NCI-H748 treated with DMSO at 0.1 percent for 48 hours (cell line): ENCODE measurements around the gene MRPL12.
"Not testable (repeated sequence)": the region's sequence is repeated elsewhere in the genome, so short reads cannot be mapped to it uniquely, and the experiment has no call there.

Experiments used
- DNase-seq: peaks from one replicate; lab custom pipeline; 2025; lab: John Stamatoyannopoulos, UW

Gene MRPL12

DNA sequence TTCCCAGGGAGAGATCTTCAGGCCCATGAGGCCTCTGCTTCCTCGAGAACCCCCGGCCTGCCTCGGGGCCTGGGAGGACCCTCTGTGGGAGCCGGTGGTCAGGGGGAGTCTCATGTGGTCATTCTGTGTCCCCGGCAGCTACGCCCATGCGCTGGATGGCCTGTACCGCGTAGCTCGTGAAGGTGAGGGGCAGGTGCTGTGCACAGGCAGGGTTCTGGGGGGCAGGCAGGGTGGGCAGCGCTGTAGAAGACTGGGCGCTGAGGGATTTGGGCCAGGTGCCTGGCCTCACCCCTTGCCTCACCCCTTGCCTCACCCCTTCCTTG, 13.5 kb downstream of the MRPL12 start:
- DNase-seq, result no peak

DNA sequence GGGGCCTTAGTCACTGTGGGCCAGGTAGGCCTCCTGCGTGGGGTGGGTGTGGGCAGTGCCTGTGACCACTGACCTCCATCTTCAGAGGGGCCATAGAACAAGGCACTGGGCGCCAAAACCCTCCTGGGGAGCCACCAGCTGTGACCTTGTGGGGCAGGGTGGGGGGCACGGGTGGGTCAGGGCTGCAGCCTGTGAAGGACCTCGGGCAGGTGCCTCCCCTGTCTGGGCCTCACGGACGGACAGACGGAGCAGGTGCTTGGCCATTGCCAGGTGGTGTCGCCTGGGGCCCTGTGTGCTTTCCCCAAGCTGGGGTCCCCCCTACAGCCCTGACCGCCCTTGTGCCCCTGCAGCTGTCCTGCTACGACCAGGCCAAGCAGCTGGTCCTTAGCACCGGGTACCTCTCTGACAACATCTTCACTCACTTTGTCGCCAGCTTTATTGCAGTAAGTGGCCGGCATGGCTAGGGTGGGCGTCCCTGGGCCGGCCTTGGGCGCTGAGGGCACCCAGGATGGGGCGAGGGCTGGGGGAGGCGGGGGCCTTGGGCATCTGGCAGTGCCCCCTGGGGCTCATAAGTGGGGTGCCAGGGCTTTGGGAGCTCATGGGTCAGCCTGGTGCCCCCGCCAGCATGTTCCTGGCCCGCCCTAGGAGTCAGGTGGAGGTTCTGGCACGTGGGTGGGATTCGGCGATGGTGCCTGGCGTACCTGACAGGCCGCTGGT, 14.0 kb downstream of the MRPL12 start:
- no peak for DNase-seq

DNA sequence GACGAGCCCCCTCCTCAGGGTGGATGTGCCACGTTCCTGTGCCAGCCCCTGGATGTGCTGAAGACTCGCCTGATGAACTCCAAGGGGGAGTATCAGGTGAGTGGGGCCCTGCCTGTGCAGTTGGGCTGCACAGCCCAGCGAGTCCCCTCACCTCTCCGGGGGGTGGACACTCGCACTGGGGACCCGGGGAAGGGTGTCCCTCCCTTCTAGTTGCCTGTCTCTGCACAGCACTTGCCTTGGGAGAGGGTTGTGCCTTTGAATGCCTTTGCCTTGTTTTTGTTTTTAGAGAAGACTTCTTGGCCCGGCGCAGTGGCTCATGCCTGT, 14.6 kb downstream of the MRPL12 start:
- no peak for DNase-seq

DNA sequence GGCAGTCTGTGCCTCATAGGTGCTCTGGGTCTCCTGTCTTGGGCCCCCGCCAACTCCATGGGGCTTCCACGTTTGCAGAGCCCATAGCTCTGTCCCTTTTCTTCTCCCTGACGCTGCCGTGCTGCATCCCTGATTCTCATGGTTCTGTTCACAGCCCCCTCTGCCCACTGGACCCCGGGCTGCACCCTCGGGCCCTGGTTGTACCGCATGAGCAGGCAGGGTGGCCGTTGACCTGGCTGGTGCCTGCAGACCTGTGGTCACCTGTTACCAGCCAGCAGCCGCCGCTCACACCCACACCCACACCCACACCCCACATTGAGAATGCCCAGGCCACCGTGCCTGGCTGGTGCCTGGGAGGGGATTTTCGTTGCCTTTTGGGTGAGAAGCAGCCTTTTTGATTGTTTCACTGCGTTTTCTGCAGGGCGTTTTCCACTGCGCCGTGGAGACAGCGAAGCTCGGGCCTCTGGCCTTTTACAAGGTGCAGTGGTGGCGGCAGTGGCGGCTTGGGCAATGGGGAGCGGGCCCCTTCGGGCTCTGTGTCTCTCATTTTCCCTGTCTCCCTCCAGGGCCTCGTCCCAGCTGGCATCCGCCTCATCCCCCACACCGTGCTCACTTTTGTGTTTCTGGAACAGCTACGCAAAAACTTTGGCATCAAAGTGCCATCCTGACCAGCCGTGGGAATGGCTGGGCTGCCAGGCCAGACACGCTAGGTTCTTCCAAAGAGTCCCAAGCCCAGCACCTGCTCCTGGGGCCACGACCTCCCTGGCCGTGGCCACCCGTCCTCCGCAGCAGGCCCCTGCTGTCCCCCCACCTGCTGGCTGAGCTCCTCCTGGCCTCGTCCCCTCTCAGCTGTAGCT, 16.5 kb downstream of the MRPL12 start:
- DNase-seq, result no peak

DNA sequence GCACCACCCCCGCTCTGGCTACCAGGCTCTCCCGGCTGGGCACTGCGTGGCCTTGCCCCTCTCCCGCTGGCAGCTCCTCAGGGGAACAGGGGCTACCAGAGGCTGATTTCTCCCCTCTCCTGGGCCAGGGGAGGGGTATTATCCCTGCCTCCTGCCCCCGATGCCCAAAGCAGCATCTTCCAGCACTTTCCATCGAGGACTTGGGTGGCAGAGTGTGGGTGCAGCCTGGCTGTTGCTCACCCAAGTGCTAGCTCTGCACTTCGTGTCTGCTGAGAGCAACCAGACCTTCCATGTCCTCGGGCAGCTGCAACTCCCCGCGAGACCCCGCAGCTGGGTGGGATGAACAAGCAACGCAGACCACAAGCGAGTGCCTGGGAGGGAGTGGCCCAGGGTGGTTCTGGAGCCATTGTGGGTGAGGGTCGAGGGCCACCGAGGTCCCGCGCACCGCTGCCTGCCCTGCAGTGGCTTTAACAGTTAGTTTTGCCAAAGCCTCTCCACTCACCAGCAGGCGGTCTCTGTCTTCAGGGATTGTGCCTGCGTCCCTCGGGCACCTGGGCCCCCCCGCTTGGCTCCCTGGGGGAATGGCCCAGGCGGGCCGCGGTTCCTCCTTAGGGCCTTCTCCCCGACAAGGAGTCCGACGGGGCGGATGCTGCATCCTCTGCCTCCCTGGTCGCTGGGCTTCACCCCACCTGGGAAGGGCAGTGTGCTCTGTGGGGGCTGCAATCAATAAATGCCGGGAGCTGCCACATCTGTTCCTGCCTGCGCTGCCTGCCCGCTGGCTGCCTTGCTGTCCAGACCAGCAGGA, 17.3 kb downstream of the MRPL12 start:
- DNase-seq, result no peak

DNA sequence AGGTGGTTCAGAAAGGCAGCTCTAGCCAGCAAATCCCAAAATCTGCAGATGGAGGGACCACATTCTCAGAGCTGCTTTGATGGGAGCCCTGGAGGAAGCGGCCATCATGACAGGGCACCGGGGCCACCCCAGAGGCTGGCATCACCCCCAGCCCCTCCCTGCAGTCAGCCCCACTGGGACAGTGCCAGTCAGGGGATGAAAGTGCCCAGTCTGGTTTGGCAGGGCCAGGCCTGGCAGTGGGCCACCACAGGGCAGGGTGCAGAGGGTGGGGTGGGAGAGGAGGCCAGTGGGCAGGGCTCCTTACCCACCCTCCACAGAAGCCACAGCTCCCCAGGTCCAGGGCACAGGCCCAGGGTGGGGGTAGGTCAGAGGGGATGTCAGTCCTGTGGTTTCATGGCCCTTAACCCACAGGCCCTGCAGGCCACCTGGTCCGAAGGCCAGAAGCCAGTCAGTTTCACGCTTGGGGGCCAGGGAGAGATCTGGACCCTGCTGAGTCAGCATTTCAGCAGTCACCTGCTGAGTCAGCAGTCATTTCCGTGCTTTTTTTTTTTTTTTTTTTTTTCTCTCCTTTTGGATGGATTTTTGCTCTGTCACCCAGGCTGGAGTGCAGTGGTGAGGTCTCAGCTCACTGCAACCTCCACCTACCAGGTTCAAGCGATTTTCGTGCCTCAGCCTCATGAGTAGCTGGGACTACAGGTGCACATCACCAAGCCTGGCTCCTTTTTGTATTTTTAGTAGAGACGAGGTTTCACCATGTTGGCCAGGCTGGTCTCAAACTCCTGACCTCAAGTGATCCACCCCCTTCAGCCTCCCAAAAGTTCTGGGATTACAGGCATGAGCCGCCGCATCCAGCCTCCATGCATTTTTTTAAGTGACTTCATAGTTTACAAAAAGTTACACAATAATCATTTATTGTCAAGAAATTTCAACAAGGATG, 19.3 kb downstream of the MRPL12 start:
- no peak for DNase-seq

DNA sequence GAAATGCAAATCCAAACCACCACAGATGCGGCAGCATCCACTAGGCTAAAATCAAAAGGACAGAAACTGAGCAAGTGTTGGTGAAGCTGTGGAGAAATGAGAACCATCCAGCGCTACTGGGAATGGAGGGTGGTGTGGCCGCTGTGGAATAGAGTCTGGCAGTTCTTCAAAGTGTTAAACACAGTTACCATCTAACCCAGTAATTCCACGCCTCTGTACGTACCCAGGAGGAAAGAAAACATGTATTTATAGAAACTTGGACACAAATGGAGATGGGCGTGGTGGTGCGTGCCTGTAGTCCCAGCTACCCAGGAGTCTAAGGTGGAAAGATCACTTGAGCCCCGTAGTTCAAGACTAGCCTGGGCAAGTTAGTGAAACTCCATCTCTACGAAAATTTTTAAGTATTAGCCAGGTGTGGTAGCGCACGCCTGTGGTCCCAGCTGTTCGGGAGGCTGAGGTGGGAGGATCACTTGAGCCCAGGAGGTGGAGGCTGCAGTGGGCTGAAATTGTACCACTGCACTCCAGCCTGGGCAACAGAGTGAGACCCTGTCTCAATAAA, 20.6 kb downstream of the MRPL12 start:
- DNase-seq, result no peak

DNA sequence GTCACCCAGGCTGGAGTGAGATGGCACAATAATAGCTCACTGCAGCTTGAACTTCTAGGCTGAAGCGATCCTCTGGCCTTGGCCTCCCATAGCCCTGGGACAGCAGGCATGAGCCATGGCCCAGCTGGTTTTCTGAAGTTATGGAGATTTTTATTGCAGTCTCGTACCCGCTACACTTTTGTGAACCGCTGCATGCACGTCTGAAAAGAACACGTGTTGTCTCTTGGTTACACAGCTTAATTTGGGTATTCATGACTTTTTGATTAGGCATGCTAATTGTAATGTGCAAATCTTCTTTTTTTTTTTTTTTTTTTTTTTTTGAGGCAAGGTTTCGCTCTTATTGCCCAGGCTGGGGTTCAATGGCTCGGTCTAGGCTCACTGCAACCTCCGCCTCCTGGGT, 22.3 kb downstream of the MRPL12 start:
- no peak for DNase-seq

DNA sequence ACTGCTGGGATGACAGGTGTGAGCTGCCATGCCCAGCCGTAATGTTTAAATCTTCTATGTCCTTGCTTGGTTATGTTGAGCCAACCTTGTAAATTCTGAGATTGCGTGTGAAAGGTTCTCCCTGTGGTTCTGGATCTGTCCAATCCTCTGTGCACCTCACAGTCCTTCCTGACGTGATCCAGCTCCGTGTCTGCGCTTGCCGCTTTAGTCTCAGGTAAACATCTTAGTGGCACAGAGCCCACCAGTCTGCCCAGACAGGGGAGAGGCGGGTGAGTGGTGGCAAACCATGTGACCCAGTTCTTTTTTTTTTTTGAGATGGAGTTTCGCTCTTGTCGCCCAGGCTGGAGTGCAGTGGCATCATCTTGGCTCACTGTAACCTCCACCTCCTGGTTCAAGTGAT, 22.8 kb downstream of the MRPL12 start:
- no peak for DNase-seq

DNA sequence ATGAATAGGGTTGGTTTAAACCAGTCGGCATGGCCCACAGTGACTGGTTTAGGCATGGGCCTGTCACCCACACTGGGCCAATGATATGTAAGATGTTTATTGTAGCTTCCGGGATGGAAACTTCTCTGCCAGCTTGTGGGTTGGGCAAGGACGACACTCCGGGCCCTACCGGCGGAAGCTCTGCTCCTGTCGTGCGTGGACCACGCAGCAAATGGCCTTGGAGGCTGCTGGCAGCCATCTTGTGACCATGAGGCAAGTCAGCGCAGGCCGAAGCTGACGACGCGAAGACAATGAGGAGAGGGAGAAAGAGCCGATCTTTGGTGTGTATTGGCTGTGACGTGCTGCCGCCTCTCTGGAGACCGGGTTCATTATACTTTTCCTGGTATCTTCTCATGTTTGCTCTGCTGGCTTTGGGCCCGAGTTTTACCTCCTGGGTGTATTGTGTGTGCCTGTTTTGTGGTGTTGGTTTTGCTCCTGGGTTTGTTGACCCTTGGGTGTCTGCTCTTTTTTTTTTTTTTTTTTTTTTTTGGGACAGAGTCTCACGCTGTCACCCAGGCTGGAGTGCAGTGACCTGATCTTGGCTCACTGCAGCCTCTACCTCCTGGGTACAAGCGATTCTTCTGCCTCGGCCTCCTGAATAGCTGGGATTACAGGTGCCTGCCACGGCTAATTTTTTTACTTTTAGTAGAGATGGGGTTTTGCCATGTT, 24.3 kb downstream of the MRPL12 start:
- peak; percentile 38 for DNase-seq

DNA sequence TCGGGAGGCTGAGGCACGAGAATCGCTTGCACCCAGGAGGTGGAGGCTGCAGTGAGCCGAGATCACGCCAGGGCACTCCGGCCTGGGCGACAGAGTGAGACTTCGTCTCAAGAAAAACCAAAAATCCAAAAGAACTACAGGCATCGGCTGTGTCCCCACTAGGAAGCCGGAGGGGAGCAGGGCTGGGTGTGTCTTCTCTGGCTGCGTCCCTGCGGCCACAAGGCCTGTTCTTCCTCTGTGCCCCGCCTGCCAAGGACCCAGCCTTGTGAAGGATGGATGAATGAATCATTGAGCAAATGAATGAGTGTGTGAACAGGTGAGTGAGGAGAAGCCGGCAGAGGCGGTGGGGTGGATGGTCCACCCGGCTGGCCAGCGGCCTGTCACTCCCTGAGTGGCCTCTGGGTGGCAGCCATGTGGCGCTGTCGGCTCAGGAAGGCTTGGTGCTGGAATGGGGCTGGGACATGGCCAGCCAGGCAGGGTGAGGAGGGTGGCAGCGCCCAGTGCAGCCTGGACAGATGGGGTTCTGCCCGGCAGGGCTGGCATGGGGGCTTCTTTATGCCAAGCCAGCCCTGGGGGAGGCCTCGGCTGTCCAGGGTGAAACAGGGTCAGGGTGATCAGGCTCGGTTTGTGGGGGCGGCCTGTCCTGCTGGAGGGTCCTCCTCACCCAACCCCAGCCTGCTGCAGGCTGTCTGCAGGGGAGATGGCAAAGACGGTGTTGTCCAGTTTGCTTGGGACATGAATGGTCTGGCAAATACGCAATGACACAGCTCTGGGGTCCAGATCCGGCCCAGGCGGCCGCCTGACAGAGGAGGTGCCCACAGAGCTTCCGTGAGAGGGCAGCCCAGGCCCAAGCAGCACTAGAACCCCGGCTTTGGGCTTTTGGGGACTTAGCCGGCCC, 30.6 kb downstream of the MRPL12 start:
- DNase-seq, result peak; percentile 43

DNA sequence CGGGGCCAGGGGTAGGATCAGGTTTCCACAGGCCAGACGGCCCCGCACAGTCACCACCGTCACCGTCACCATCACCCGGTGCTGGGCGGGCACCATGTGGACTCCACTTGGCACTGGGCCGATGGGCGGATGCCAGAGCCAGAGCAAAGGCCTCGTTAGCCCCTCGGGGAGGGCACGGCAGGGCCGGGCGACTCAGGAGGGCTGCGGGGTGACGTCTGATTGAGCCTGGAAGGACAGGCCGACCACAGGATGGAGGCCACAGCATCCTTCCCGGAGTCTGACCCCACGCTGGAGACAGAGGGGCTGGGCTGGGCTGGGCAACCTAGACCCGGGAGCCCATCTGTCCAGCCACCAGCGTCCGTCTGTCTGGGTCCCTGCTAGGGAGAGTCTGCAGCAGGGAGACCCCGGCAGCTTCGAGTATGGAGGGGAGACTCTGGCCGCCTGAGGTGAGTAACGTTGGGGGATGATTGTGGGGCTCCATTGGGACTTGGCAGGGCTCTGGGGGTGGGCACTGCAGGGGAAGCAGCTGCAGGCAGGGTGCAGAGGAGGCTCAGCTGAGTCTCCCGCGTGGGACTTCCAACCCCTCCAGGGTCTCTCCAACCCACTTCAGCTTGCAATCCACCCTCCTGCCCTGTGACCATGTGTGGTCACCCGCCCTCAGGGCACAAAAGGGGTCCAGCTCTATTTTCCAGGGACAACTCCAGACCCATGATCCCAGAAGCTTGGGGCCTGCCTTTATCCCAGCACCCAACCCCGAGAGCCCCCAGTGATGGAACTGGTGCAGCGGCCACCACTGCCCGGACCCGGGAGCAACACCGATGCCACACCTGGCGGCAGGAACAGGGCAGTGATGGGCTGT, 31.5 kb downstream of the MRPL12 start:
- no peak for DNase-seq

DNA sequence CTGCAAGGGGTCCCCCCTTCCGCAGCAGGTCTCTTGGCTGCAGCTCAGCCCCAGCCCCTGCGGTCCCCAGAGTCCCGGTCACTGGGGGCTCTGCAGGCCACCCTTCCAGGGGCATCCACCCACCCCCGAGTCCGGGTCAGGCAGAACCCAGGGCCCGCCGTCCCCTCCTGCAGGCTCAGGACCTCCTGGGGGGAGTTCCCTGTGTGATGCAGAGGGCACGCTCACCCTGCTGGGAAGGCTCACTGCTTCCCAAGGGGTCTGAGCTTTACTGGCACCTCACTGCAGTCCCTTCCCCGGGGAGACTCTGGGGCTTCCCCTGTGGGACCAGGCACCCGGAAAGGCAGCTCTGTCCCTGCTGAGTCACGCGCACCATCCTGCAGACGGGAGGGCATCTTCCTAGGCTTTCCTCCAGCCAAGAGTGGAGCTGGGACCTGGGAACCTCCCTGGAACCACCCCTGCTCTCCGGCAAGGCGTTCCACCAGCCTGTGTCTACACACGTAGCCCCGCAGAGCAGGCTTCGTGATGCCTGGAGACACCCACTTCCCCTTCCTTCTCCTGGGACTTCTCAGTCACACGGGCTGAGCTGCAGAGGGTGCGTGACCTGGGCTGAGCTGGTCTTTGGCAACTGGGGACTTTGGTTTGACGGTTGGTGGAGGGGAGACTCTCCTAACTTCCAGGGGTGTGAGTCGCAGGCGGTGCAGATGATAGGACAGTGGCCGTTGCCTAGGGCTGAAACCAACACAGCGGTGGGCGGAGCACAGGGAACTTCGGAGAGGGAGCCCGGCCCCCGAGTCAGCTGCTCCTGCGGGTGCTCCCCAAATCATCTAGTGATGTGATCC, 32.3 kb downstream of the MRPL12 start:
- DNase-seq, result peak; percentile 67

DNA sequence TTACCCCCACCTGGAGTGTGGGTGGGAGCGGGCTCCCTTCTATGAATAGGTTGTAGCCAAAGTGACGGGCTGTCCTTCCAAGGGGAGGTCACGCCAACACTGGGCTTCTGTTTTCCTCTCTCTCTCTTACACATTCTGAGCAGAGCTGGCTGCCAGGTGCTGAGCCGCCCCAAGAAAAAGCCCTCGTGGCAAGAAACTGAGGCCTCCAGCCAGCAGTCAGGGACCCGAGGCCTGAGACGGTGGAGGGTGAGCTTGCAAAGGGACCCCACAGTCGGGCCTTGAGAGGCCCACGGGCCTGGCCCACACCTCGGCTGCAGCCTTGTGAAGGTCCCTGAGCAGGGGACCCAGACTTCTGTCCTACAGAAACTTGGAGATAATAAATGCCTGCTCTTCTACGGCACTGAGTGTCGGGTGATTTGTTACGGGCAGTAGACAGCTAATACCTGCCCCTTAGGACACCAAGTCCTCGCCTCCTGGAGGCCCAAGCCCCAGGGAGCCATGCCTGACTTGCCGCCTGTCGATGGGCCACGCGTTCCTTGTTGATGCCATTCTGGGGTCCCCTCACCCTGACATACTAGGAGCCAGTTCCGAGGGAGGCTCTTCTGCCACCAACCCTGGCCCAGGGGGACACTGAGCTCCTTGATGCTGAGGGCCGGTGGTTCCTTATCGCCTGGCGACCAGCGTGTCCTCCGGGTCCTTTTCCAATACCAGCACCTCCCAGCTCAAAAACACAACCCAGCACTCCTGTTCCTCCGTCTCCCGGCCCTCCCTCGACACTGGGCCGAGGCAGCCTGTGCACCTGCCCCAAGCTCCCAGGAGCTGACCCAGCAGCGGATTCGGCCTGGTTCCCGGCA, 35.0 kb downstream of the MRPL12 start:
- no peak for DNase-seq

DNA sequence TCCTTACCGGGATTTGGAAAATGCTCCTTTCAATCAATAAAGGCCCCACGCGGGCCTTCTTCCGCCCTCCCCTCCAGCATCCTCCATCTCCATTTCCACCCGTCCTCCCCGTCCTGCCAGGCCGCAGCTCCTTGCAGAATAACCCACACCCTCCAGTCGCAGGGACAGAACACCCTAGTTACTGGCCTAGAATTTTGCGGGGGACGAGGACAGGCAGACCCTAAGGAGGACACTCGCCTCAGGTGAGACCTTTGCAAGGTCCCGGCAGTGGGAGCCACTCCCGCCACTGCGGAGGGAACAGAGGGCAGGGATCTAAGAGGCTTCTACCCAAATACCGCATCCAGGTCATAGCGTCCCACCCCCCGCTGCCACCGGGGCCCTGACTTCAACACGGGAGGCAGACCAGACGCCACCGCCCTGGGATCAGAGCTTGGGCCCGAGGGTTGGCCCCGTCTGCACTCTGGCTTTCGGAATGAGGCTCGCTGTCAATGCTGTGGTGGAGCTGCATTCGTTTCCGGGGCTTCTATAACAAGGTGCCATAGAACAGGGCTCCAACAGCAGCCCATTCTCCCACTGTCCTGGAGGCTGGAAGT, 35.7 kb downstream of the MRPL12 start:
- no peak for DNase-seq

DNA sequence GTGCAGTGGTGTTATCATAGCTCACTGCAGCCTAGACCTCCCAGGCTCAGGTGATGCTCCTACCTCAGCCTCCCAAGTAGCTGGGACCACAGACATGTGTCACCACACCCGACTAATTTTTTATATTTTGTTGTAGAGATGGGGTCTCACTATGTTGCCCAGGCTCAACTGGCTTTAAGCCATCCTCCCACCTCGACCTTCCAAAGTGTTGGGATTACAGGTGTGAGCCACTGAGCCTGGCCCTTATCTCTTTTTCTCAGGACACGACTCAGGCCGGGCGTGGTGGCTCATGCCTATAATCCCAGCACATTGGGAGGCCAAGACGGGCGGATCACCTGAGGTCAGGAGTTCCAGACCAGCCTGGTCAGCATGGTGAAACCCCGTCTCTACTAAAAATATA, 36.4 kb downstream of the MRPL12 start:
- not testable (repeated sequence) for DNase-seq
